Liver (tissue), 3 donors: ENCODE data around the gene TACR1.

Source experiments
- JUND ChIP-seq, 2 donors: IDR thresholded peaks; 2 replicates each; pipeline ENCODE4 v1.6.1; 2016; ENCODE audit warnings: antibody characterized with exemption in 2 of 2
- RXRA ChIP-seq, 2 donors: IDR thresholded peaks; 2 replicates each; pipeline ENCODE4 v1.6.1; 2017 to 2018; ENCODE audit warnings: antibody characterized with exemption in 2 of 2, mild to moderate bottlenecking in 1 of 2
- TAF1 ChIP-seq: conservative IDR thresholded peaks from 2 replicates; pipeline ENCODE4 v1.6.1; 2016; ENCODE audit warnings: antibody characterized with exemption, mild to moderate bottlenecking
- TF ChIP-seq, protein P1 (sequence below): IDR thresholded peaks from 2 replicates; pipeline ENCODE4 v1.6.1; 2016; ENCODE audit warnings: antibody characterized with exemption
- TF ChIP-seq, protein P2 (sequence below): fragments of 150-350 bp; IDR thresholded peaks from 2 replicates; pipeline ENCODE4 v1.5.1; 2017; ENCODE audit warnings: improper control_type of control experiment, low read depth, low read length; ENCODE audit not compliant: missing input control
- TF ChIP-seq, protein P3 (sequence below): IDR thresholded peaks from 2 replicates; pipeline ENCODE4 v1.6.1; 2016; ENCODE audit warnings: antibody characterized with exemption
- donor health status: healthy.
- donor health status: healthy.

DNA sequence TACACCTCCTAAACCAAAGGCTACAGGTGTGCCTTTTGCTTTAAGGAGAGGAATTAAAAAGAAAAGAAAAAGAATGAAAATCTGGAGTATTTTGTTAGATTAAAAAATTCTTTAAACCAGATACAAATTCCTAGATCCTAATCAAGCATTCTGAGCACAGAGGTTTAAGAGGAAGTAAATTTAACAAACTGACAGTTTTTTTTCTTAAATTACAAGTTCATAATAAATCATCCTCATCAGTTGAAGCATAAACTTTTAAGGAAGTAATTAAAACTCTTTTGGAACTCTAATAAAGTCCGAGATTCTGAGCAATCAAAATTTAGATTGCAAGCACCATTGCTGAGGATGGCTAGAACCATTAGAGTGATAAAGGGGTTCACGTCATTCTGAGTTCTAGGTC is 165.8 kb downstream of the TACR1 start:
- TF ChIP-seq, protein P1, sequence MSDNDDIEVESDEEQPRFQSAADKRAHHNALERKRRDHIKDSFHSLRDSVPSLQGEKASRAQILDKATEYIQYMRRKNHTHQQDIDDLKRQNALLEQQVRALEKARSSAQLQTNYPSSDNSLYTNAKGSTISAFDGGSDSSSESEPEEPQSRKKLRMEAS, result no peak
- TF ChIP-seq RXRA (IDR thresholded peaks at IDR 0.05), result no peak
- TF ChIP-seq, protein P2, sequence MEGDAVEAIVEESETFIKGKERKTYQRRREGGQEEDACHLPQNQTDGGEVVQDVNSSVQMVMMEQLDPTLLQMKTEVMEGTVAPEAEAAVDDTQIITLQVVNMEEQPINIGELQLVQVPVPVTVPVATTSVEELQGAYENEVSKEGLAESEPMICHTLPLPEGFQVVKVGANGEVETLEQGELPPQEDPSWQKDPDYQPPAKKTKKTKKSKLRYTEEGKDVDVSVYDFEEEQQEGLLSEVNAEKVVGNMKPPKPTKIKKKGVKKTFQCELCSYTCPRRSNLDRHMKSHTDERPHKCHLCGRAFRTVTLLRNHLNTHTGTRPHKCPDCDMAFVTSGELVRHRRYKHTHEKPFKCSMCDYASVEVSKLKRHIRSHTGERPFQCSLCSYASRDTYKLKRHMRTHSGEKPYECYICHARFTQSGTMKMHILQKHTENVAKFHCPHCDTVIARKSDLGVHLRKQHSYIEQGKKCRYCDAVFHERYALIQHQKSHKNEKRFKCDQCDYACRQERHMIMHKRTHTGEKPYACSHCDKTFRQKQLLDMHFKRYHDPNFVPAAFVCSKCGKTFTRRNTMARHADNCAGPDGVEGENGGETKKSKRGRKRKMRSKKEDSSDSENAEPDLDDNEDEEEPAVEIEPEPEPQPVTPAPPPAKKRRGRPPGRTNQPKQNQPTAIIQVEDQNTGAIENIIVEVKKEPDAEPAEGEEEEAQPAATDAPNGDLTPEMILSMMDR, result no peak
- no peak for TF ChIP-seq JUND (IDR thresholded peaks at IDR 0.05)
- TF ChIP-seq, protein P3, sequence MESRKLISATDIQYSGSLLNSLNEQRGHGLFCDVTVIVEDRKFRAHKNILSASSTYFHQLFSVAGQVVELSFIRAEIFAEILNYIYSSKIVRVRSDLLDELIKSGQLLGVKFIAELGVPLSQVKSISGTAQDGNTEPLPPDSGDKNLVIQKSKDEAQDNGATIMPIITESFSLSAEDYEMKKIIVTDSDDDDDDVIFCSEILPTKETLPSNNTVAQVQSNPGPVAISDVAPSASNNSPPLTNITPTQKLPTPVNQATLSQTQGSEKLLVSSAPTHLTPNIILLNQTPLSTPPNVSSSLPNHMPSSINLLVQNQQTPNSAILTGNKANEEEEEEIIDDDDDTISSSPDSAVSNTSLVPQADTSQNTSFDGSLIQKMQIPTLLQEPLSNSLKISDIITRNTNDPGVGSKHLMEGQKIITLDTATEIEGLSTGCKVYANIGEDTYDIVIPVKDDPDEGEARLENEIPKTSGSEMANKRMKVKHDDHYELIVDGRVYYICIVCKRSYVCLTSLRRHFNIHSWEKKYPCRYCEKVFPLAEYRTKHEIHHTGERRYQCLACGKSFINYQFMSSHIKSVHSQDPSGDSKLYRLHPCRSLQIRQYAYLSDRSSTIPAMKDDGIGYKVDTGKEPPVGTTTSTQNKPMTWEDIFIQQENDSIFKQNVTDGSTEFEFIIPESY, result no peak
- TF ChIP-seq TAF1, result no peak
